Neuronal stem cell (in vitro differentiated cells): ENCODE results near the gene PLCG1.

Source experiments
- DNase-seq: peaks from one replicate; pipeline ENCODE4 v3.0.0-alpha.2; 2013; ENCODE audit warnings: low spot score
- H2AFZ ChIP-seq: one replicate; pipeline ENCODE4 v1.6.1; 2013; ENCODE audit warnings: mild to moderate bottlenecking, low read length, inconsistent platforms
- H2AK5ac ChIP-seq: 2 replicates; pipeline ENCODE4 v1.6.1; 2013; ENCODE audit warnings: low read depth, mild to moderate bottlenecking, inconsistent platforms, low read length, moderate library complexity, mixed read lengths
- H2BK120ac ChIP-seq: 2 replicates; pipeline ENCODE4 v1.6.1; 2013; ENCODE audit warnings: low read depth, mild to moderate bottlenecking, inconsistent platforms, low read length, moderate library complexity, mixed read lengths
- H2BK12ac ChIP-seq: one replicate; pipeline ENCODE4 v1.6.1; 2013; ENCODE audit warnings: low read length, inconsistent platforms
- H2BK15ac ChIP-seq: 2 replicates; pipeline ENCODE4 v1.6.1; 2013; ENCODE audit warnings: mild to moderate bottlenecking, low read length, inconsistent platforms, mixed read lengths
- H2BK5ac ChIP-seq: one replicate; pipeline ENCODE4 v1.6.1; 2013; ENCODE audit warnings: inconsistent platforms, mild to moderate bottlenecking, low read length, moderate library complexity
- H3K14ac ChIP-seq: one replicate; pipeline ENCODE4 v1.6.1; 2013; ENCODE audit warnings: low read length, inconsistent platforms
- H3K18ac ChIP-seq: 2 replicates; pipeline ENCODE4 v1.6.1; 2013; ENCODE audit warnings: low read length, inconsistent platforms
- H3K23ac ChIP-seq: 2 replicates; pipeline ENCODE4 v1.6.1; 2013; ENCODE audit warnings: low read depth, mild to moderate bottlenecking, mixed read lengths, low read length, inconsistent platforms; ENCODE audit not compliant: poor library complexity
- H3K27ac ChIP-seq: replicated peaks from 3 replicates; pipeline ENCODE4 v1.5.1; 2013; ENCODE audit warnings: low read length, inconsistent platforms
- H3K27me3 ChIP-seq, 3 experiments: 2 replicates each; pipeline ENCODE4 v1.6.1; 2013; ENCODE audit warnings: low read length in 3 of 3, mild to moderate bottlenecking in 2 of 3, inconsistent platforms in 1 of 3, low read depth in 1 of 3, mixed read lengths in 1 of 3, moderate library complexity in 1 of 3; ENCODE audit not compliant: control insufficient read depth in 3 of 3, insufficient read depth in 3 of 3
- H3K36me3 ChIP-seq, 2 donors: replicated peaks in 1 of 2; 2 replicates each; pipeline ENCODE4 v1.6.1; 2013; ENCODE audit warnings: low read length in 2 of 2; ENCODE audit not compliant: control insufficient read depth in 2 of 2, insufficient read depth in 2 of 2
- H3K4ac ChIP-seq: 2 replicates; pipeline ENCODE4 v1.6.1; 2013; ENCODE audit warnings: inconsistent platforms, mild to moderate bottlenecking, low read length, moderate library complexity
- H3K4me1 ChIP-seq, 2 donors: 1 replicate in 1 of 2; 2 replicates in 1 of 2; pipeline ENCODE4 v1.6.1; 2013; ENCODE audit warnings: low read length in 2 of 2, low read depth in 1 of 2; ENCODE audit not compliant: control insufficient read depth in 2 of 2, insufficient read depth in 1 of 2
- H3K4me2 ChIP-seq: one replicate; pipeline ENCODE4 v1.6.1; 2013; ENCODE audit warnings: mild to moderate bottlenecking, low read length, inconsistent platforms; ENCODE audit not compliant: insufficient read depth, poor library complexity, severe bottlenecking
- H3K4me3 ChIP-seq, 2 donors: 2 replicates each; pipeline ENCODE4 v1.5.1; 2013; ENCODE audit warnings: low read length in 2 of 2, mild to moderate bottlenecking in 2 of 2, inconsistent platforms in 1 of 2, moderate library complexity in 1 of 2
- H3K79me1 ChIP-seq: one replicate; pipeline ENCODE4 v1.6.1; 2013; ENCODE audit warnings: low read depth, mild to moderate bottlenecking, inconsistent platforms, low read length, moderate library complexity
- H3K9ac ChIP-seq: one replicate; pipeline ENCODE4 v1.6.1; 2013; ENCODE audit warnings: mild to moderate bottlenecking, low read depth, low read length, inconsistent platforms; ENCODE audit not compliant: poor library complexity
- H3K9me3 ChIP-seq, 2 donors: replicated peaks in 1 of 2; 2 replicates each; pipeline versions ENCODE3 to v1.6.1; 2013; ENCODE audit warnings: low read length in 2 of 2, mild to moderate bottlenecking in 2 of 2, inconsistent platforms in 1 of 2, low read depth in 1 of 2, mixed read lengths in 1 of 2, moderate library complexity in 1 of 2; ENCODE audit not compliant: control insufficient read depth in 2 of 2, insufficient read depth in 1 of 2
- H4K8ac ChIP-seq: one replicate; pipeline ENCODE4 v1.6.1; 2013; ENCODE audit warnings: low read depth, mild to moderate bottlenecking, inconsistent platforms, low read length, moderate library complexity
- H4K91ac ChIP-seq: one replicate; pipeline ENCODE4 v1.6.1; 2013; ENCODE audit warnings: low read length, low read depth, mild to moderate bottlenecking, inconsistent platforms; ENCODE audit not compliant: poor library complexity
- WGBS, 2 donors: extraction: QIAGEN DNeasy Blood & Tissue Kit; methylation state at CpG; one replicate each; pipeline ENCODE4 v1.1.7; 2013; ENCODE audit warnings: missing lambda C conversion rate in 2 of 2, mixed read lengths in 1 of 2; ENCODE audit not compliant: insufficient read length in 2 of 2, insufficient replicate concordance in 1 of 2; ENCODE audit errors: extremely low coverage in 2 of 2; 5-methylcytosine and 5-hydroxymethylcytosine counted together

Gene PLCG1

DNA sequence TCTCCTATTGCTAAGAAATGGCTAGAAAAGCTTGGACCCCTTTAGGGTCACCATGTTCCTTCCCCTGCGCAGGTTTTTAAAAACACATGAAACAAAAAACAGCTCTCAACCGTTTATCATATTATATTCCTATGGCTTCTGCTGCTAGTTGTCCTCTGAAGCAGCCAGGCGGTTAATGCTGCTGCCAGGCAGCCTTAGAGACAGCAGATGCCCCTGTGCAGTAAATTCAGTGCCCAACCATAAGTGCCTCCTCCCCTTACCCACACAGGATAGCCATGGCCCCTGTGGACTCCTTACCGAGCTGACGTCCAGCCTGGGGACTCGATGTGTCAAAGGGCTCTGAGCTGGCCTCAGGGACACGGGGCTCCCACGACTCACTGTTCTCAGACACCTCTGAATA lies 64.4 kb downstream of the PLCG1 start:
- Histone ChIP-seq H4K8ac (no peak overlapping the region), H2BK120ac (no peak overlapping the region), H3K18ac (no peak overlapping the region), H3K9me3 (peaks cover 13 to 25% of the 10 kb centered on the region in 2 donors), H3K79me1 (no peaks in the 10 kb centered on the region), H3K14ac (no peak overlapping the region), H3K9ac (no peak overlapping the region), H4K91ac (no peak overlapping the region), H2BK5ac (no peak overlapping the region), H2BK12ac (no peak overlapping the region), H3K23ac (no peak overlapping the region), H2AFZ (no peak overlapping the region), H3K4ac (no peak overlapping the region), H3K27ac (no peak overlapping the region), H3K4me1 (no peaks in the 10 kb centered on the region), H3K36me3 (peaks cover 4% of the 10 kb centered on the region in 2 donors), H3K4me3 (no peak overlapping the region), H3K27me3 (no peaks in the 10 kb centered on the region), H2AK5ac (no peak overlapping the region), H2BK15ac (no peak overlapping the region), H3K4me2 (no peak overlapping the region)
- no peak for DNase-seq
- no CpG with 5 or more reads among the region's 8 CpGs for WGBS, 2 donors

- H3K4ac ChIP-seq = no peak overlapping the region
- no peak overlapping the region for H3K4me2 ChIP-seq
- no peak overlapping the region for H4K8ac ChIP-seq
- no peak overlapping the region for H2BK120ac ChIP-seq
- peaks cover 11 to 25% of the 10 kb centered on the region in 2 donors for H3K9me3 ChIP-seq
- no peaks in the 10 kb centered on the region for H3K79me1 ChIP-seq
- no peak for DNase-seq
- H3K23ac ChIP-seq = no peak overlapping the region
- peaks cover 4% of the 10 kb centered on the region in 2 donors for H3K36me3 ChIP-seq
- no peaks in the 10 kb centered on the region for H3K27me3 ChIP-seq
- no peaks in the 10 kb centered on the region for H3K4me1 ChIP-seq
- H2AK5ac ChIP-seq = no peak overlapping the region
- no peak overlapping the region for H3K14ac ChIP-seq
- no peak overlapping the region for H3K9ac ChIP-seq
- H3K18ac ChIP-seq = no peak overlapping the region
- H4K91ac ChIP-seq = no peak overlapping the region
- H2AFZ ChIP-seq = no peak overlapping the region
- H2BK5ac ChIP-seq = peak overlapping the region; percentile 7
- no peak overlapping the region for H3K27ac ChIP-seq
- no peak overlapping the region for H2BK12ac ChIP-seq
- H2BK15ac ChIP-seq = no peak overlapping the region
- peak overlapping the region in 1 of 2 donors; percentile 22 for H3K4me3 ChIP-seq
- WGBS, 2 donors = no CpG with 5 or more reads among the region's 10 CpGs
Observed at GRCh38 chr20:41202426-41202825, 65.1 kb downstream of the PLCG1 start.

- Histone ChIP-seq H2BK15ac (no peak overlapping the region), H3K27me3 (no peaks in the 10 kb centered on the region), H3K27ac (no peak overlapping the region), H3K4me2 (no peak overlapping the region), H3K36me3 (peaks cover 4% of the 10 kb centered on the region in 2 donors), H3K79me1 (no peaks in the 10 kb centered on the region), H2BK120ac (no peak overlapping the region), H3K9me3 (peaks cover 11 to 18% of the 10 kb centered on the region in 2 donors), H2AFZ (no peak overlapping the region), H3K4me1 (no peaks in the 10 kb centered on the region), H4K8ac (no peak overlapping the region), H3K23ac (peak overlapping the region; percentile 29), H3K4ac (no peak overlapping the region), H3K9ac (no peak overlapping the region), H3K14ac (no peak overlapping the region), H3K18ac (peak overlapping the region; percentile 29), H2BK5ac (no peak overlapping the region), H2AK5ac (peak overlapping the region; percentile 2), H3K4me3 (no peak overlapping the region), H4K91ac (no peak overlapping the region), H2BK12ac (no peak overlapping the region)
- DNase-seq = no peak
- WGBS, 2 donors = no CpG with 5 or more reads among the region's 9 CpGs
Observed at GRCh38 chr20:41203660-41204059, 66.3 kb downstream of the PLCG1 start.

DNA sequence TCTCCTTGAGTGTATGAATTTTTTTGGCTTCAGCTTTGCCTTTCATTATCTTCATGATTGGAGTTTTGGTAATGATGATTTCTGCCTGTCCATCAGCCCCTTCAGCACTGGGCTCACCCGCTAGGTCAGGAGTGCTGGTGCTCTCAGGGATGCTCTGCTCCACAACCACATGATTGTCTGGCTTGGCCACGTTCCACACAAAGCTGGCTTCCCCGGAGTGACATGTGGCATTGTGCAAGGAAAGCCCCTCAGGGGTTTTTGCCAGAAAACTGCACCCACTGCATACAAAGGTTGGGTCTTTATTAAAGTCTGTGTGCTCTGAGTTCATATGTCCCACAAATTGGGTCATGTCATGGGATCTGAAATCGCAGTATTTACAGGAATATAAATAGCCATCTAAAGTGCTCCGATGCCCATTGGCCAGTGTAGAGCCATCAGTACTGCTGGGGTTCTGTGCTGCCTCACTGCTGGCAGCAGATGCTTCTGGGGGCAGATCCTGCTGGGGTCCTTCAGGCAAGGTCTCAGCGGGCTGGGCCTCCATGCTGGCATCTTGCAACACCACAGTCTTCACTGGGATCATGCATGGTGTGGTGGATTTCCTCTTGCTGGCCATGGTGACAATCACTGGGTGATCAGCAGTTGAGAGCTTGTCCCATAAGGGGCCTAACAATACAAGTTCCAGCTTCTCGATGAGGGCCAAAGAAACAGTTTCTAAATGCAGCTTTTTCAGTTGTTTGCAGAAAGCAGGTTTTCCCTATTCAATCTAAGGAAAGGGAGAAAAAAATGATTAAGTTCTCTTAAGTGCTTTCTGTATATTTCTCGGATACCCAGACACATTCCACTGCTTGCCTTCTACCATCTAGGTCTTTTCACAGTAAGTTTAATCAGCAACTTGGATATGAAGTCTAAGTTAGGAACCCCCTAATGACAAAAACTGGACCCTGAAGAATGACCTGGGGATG lies 67.2 kb downstream of the PLCG1 start:
- H3K27ac ChIP-seq = no peak overlapping the region
- no peak overlapping the region for H2AK5ac ChIP-seq
- H3K27me3 ChIP-seq = no peaks in the 10 kb centered on the region
- peaks cover 4% of the 10 kb centered on the region in 2 donors for H3K36me3 ChIP-seq
- peak overlapping the region in 1 of 2 donors; percentile 68 for H3K4me3 ChIP-seq
- H3K79me1 ChIP-seq = no peaks in the 10 kb centered on the region
- H2BK15ac ChIP-seq = no peak overlapping the region
- no peak overlapping the region for H2AFZ ChIP-seq
- no peaks in the 10 kb centered on the region for H3K4me1 ChIP-seq
- H3K4ac ChIP-seq = no peak overlapping the region
- H3K4me2 ChIP-seq = no peak overlapping the region
- peaks cover 9 to 11% of the 10 kb centered on the region in 2 donors for H3K9me3 ChIP-seq
- peak overlapping the region; percentile 80 for H3K18ac ChIP-seq
- H2BK5ac ChIP-seq = no peak overlapping the region
- H2BK12ac ChIP-seq = no peak overlapping the region
- H4K91ac ChIP-seq = no peak overlapping the region
- H4K8ac ChIP-seq = no peak overlapping the region
- no peak for DNase-seq
- no CpG with 5 or more reads among the region's 8 CpGs for WGBS, 2 donors
- H3K14ac ChIP-seq = peak overlapping the region; percentile 98
- no peak overlapping the region for H3K9ac ChIP-seq
- H3K23ac ChIP-seq = peak overlapping the region; percentile 65
- no peak overlapping the region for H2BK120ac ChIP-seq
